HG02840 (cell line): ENCODE data around the gene DCAF15.
A peak's percentile ranks its signal among the peaks of the same experiment; 100 is the strongest.

ENCODE experiments used
- ATAC-seq: cut with Tn5 transposase; IDR thresholded peaks from one replicate; pipeline ENCODE4 v1.9.1; 2021; ENCODE audit warnings: mild to moderate bottlenecking, moderate library complexity, moderate number of reproducible peaks; ENCODE audit not compliant: unreplicated experiment, low FRiP score

DCAF15 gene

GRCh38 chr19:14006085-14006765 is 53.9 kb downstream of the DCAF15 start, which contains the start of gene RFX1:
RFX1 (minus strand) TSS chr19:14006320; CDS start chr19:13993843, 12,477 bp downstream.
- ATAC-seq: peak; percentile 79

GRCh38 chr19:14006766-14007562 is 54.7 kb downstream of the DCAF15 start:
- peak; percentile 44 for ATAC-seq
